ENCODE results near the gene KIF3A. TPM values are rescaled to one million over a fixed set of nuclear protein-coding genes. Genes with fewer than 3 reads are reported as not detected.

KIF3A gene
- total RNA-seq, 1 donor from 2014 or later: 20.0 TPM

DNA sequence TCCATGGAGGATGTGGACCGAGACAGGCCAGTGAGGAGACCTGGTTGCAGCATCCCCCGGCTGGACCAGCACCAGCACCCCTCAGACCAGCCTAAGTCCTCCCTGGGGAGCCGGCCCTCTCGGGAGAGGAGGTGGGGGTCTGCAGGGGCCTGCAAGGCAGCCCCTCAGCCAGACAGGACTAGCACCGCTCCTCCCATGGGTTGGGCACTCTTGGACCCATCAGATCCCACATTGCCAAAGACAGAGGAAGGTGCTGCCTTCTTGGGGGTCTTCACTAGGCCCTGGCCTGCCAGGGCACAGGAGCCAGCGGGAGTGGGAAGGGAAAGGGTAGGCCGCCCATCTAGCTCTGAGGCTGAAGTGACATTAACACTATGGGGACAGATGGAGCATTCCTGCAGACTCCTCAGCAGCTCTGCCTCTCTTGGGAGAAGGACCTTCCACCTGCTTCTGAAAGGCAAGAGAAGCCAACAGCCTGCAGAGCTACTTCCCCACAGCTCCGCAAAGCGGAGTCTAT lies 72.6 kb downstream of the KIF3A start:
- Mint-ChIP-seq H3K27ac (no peak overlapping the region), H3K27me3 (peaks cover 5% of the 10 kb centered on the region), H3K4me1 (ENCODE audit: unreplicated experiment) (peaks cover 15% of the 10 kb centered on the region), H3K36me3 (no peaks in the 10 kb centered on the region), H3K9me3 (no peaks in the 10 kb centered on the region), H3K4me3 (no peak overlapping the region)
- no peak for DNase-seq (ENCODE audit: extremely low spot score, unreplicated experiment)
- TF ChIP-seq, protein P1, sequence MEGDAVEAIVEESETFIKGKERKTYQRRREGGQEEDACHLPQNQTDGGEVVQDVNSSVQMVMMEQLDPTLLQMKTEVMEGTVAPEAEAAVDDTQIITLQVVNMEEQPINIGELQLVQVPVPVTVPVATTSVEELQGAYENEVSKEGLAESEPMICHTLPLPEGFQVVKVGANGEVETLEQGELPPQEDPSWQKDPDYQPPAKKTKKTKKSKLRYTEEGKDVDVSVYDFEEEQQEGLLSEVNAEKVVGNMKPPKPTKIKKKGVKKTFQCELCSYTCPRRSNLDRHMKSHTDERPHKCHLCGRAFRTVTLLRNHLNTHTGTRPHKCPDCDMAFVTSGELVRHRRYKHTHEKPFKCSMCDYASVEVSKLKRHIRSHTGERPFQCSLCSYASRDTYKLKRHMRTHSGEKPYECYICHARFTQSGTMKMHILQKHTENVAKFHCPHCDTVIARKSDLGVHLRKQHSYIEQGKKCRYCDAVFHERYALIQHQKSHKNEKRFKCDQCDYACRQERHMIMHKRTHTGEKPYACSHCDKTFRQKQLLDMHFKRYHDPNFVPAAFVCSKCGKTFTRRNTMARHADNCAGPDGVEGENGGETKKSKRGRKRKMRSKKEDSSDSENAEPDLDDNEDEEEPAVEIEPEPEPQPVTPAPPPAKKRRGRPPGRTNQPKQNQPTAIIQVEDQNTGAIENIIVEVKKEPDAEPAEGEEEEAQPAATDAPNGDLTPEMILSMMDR (conservative IDR thresholded peaks at IDR 0.05): no peak

DNA sequence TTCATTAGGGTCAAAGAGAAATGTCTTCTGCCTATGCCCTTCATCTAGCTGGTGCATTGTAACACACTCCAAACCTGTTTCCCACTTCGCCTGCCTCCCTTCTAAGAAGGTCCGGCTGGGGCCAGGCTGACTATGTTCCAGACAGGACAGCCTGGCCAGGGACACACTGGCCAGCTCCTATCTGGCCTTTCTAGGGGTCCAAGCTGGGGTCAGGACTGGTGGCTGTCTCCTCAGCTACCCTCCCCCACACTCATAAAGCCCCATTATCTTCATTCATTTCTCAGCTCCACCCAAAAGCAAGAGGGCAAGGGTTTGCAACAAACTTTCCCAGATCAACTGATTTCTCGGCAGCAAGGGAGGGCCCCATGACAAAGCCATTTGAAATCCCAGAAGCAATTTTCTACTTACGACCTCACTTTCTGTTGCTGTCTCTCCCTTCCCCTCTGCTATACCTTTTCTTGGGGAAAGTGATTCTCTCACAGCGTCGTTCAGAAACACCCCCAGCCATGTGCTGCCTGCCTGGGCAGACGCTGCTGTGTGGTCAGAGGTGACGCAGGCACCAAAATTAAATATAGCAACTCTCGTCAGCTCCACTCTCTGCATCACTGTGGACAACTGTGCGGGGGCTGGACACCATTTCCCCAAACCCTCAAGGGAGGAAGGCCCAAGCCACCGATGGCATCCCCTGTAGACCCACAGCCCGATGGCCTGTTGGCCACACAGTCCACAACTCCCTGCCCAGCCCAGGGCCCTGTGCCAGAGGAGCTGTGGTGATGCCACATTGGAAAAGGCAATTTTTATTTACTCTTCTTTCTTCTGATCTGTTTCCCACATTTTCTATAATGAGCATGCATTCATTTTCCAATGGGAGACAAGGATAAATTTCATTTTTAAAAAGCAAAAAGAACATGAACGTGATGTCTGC lies 73.3 kb downstream of the KIF3A start:
- no peaks in the 10 kb centered on the region for H3K9me3 Mint-ChIP-seq
- H3K36me3 Mint-ChIP-seq: no peaks in the 10 kb centered on the region
- TF ChIP-seq, protein P1 (conservative IDR thresholded peaks at IDR 0.05): no peak
- peaks cover 3% of the 10 kb centered on the region for H3K27me3 Mint-ChIP-seq
- no peak overlapping the region for H3K4me3 Mint-ChIP-seq
- no peak for DNase-seq (ENCODE audit: extremely low spot score, unreplicated experiment)
- peaks cover 15% of the 10 kb centered on the region for H3K4me1 Mint-ChIP-seq (ENCODE audit: unreplicated experiment)
- no peak overlapping the region for H3K27ac Mint-ChIP-seq

DNA sequence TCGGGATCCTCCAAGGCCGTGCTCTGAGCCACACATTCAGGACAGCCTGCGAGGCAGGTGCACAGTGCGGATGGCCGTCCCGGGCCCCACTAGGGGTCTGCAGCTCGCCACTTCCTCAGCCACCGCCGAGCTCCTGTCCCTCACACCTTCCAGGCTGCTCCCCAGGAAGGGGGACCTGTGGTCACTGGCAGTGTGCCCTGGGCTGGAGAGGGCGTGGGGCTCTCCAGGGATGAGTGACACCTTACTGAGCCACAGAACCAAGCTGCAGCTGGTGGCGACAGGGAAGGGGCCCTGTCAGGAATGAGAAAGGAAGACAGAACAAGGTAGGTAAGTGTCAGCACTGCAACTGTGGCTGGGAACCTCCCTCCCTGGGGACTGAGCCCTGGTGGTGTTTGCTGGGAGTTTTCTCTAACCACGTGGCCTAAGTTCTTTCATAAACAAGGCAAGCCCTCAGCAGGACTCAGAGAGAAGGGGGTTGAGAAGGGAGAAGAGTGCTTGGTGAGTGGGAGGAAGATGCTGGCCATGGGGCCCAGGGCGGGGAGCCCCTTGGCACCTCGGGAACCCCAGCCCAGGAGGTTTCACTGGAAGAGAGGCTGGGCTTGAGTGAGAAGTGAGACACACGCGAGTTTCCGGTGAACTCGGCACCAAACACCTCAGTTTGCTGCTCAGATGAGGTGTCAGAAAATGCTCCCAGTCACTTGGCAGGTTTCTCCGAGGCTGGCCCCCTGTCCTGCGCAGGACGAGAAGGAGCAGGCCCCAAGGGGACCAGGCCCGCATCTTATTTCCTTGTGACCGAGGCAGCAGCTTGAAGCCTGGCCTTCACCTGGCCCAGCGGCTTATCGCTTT lies 74.2 kb downstream of the KIF3A start:
- H3K9me3 Mint-ChIP-seq: no peaks in the 10 kb centered on the region
- peaks cover 15% of the 10 kb centered on the region for H3K4me1 Mint-ChIP-seq (ENCODE audit: unreplicated experiment)
- no peak overlapping the region for H3K4me3 Mint-ChIP-seq
- no peak for DNase-seq (ENCODE audit: extremely low spot score, unreplicated experiment)
- H3K36me3 Mint-ChIP-seq: no peaks in the 10 kb centered on the region
- TF ChIP-seq, protein P1 (conservative IDR thresholded peaks at IDR 0.05): no peak
- no peak overlapping the region for H3K27ac Mint-ChIP-seq
- H3K27me3 Mint-ChIP-seq: peaks cover 3% of the 10 kb centered on the region

DNA sequence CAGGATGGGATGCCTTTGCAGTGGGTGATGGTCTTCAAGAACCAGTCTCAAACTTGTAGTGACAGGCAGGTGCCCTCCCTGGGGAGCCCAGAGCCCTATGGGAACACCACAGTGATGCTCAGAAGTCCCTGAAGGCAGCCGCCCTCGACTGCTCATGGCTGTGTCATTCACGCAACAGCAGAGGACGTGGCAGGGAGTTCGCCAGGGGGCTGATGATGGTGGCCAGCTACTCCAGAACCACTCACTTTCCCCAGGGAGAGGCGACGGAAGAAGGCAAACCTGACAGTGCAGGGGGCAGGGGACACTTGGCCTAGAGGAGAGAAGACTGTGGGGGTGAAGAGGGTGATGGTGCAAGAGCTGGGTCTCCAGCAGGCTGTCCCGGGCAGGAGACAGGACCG lies 75.3 kb downstream of the KIF3A start:
- Mint-ChIP-seq H3K4me1 (ENCODE audit: unreplicated experiment) (peaks cover 15% of the 10 kb centered on the region), H3K4me3 (no peak overlapping the region), H3K27ac (no peak overlapping the region), H3K36me3 (no peaks in the 10 kb centered on the region), H3K27me3 (peaks cover 11% of the 10 kb centered on the region), H3K9me3 (no peaks in the 10 kb centered on the region)
- TF ChIP-seq, protein P1 (conservative IDR thresholded peaks at IDR 0.05): no peak
- DNase-seq (ENCODE audit: extremely low spot score, unreplicated experiment): no peak

DNA sequence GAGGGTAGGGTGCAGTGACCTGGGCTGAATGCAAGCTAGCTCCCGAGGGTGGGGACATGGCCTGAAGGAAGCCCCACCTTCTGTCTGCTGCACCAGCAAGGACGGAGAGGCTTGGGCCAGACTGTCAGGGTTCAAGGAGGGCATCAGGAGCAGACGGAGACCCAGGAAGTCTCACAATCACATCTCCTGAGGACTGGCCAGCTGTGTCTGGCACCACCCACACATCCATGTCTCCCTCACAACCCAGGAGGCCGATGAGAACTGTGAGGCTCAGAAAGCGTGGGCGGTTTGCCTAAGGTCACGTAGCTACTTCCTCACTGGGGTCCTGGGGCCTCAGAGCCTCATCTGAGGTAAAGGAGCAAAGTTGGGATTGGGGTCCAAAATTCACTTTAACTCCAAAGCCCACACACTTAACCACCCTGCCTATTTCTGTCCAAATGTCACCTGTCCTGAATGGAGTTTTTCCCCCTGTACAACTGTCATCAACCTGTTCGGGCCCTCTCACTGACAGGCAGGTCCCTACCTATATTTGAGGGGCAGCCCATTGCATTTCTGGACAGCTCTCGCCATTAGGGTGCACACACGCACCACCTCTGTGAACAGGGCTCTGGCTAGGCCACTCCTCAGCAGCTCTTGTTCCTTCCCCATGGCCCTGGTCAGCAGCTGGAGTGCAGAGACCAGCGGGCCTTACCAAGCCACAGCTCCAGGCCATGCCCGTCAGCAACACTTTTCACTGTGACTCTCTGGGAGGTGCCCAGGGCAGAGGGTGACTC lies 75.9 kb downstream of the KIF3A start:
- peaks cover 16% of the 10 kb centered on the region for H3K27me3 Mint-ChIP-seq

More for the DNA sequence above, 75.9 kb downstream of the KIF3A start:
- H3K4me1 Mint-ChIP-seq (ENCODE audit: unreplicated experiment): peaks cover 11% of the 10 kb centered on the region
- H3K27ac Mint-ChIP-seq: no peak overlapping the region
- DNase-seq (ENCODE audit: extremely low spot score, unreplicated experiment): no peak
- no peaks in the 10 kb centered on the region for H3K9me3 Mint-ChIP-seq
- no peaks in the 10 kb centered on the region for H3K36me3 Mint-ChIP-seq
- H3K4me3 Mint-ChIP-seq: no peak overlapping the region
- TF ChIP-seq, protein P1 (conservative IDR thresholded peaks at IDR 0.05): no peak

All from type B pancreatic cell (in vitro differentiated cells).